GM12875 (cell line): ENCODE results near the gene S100A4.
A peak's percentile ranks its signal among the peaks of the same experiment; 100 is the strongest.

ENCODE experiments used
- H3K4me3 ChIP-seq: one replicate; pipeline ENCODE4 v1.5.1; 2011; ENCODE audit warnings: low read depth, low read length, control low read depth
- CTCF ChIP-seq: IDR thresholded peaks from 2 replicates; pipeline ENCODE4 v1.5.1; 2011; ENCODE audit warnings: low read depth, mild to moderate bottlenecking, control low read depth, inconsistent platforms, low read length, moderate library complexity, borderline replicate concordance; ENCODE audit not compliant: insufficient read depth

The S100A4 gene

GRCh38 chr1:153515504-153516394, 29.9 kb downstream of the S100A4 start:
- TF ChIP-seq CTCF, result no peak
- no peak overlapping the region for H3K4me3 ChIP-seq

GRCh38 chr1:153513666-153514065, 31.9 kb downstream of the S100A4 start:
- no peak for TF ChIP-seq CTCF
- H3K4me3 ChIP-seq, result no peak overlapping the region

GRCh38 chr1:153513023-153513422, 32.6 kb downstream of the S100A4 start:
- no peak for TF ChIP-seq CTCF

GRCh38 chr1:153510984-153511410, 34.6 kb downstream of the S100A4 start:
- TF ChIP-seq CTCF, result peak; percentile 91
- H3K4me3 ChIP-seq, result no peak overlapping the region

More at GRCh38 chr1:153513023-153513422, 32.6 kb downstream of the S100A4 start:
- no peak overlapping the region for H3K4me3 ChIP-seq

GRCh38 chr1:153509729-153510354, 35.8 kb downstream of the S100A4 start:
- TF ChIP-seq CTCF, result peak; percentile 86
- H3K4me3 ChIP-seq, result no peak overlapping the region

- H3K4me3 ChIP-seq, result no peak overlapping the region
- no peak for TF ChIP-seq CTCF
These were observed 36.6 kb downstream of the S100A4 start for GRCh38 chr1:153509036-153509435.
